H1 (cell line): Measurements from ENCODE around the gene TDP1. TPM values are rescaled to one million over a fixed set of nuclear protein-coding genes. Genes with fewer than 3 reads are reported as not detected.

Experiments
- CTCF ChIA-PET: fragments of 300-600 bp; sonication (Branson Sonifier 250); formaldehyde crosslinking; loops from one replicate; lab custom pipeline; 2021; ENCODE audit not compliant: partially characterized antibody; lab: Charles Lee
- POLR2A ChIA-PET: fragments of 300-600 bp; sonication (Branson Sonifier 250); formaldehyde crosslinking; loops from one replicate; lab custom pipeline; 2021; ENCODE audit warnings: inconsistent platforms; ENCODE audit not compliant: partially characterized antibody; lab: Charles Lee
- DNase-seq, 2 experiments: peaks; one replicate each; pipeline versions ENCODE4 v3.0.0 to v3.0.0-alpha.2; 2010 to 2022; ENCODE audit warnings: low spot score in 2 of 2, low read depth in 1 of 2, mixed read lengths in 1 of 2
- FAIRE-seq: peaks from 2 replicates; lab custom pipeline; 2011; peaks lifted over from hg19 to GRCh38; lab: Jason Lieb, UNC
- H2AFZ ChIP-seq: 2 replicates; pipeline ENCODE4 v1.8.1; 2012; ENCODE audit warnings: low read length, inconsistent platforms
- H2AK5ac ChIP-seq: 2 replicates; pipeline ENCODE4 v1.6.1; 2013; ENCODE audit warnings: low read depth, low read length
- H2BK120ac ChIP-seq: replicated peaks from 2 replicates; pipeline ENCODE3; 2013; ENCODE audit warnings: low read depth, low read length, inconsistent platforms
- H2BK12ac ChIP-seq: 2 replicates; pipeline ENCODE4 v1.6.1; 2013; ENCODE audit warnings: low read depth, low read length
- H2BK15ac ChIP-seq: 2 replicates; pipeline ENCODE4 v1.6.1; 2013; ENCODE audit warnings: low read length
- H2BK20ac ChIP-seq: 2 replicates; pipeline ENCODE4 v1.6.1; 2013; ENCODE audit warnings: low read length
- H2BK5ac ChIP-seq: 2 replicates; pipeline ENCODE4 v1.6.1; 2013; ENCODE audit warnings: low read depth, low read length
- H3K14ac ChIP-seq: 2 replicates; pipeline ENCODE4 v1.6.1; 2013; ENCODE audit warnings: inconsistent platforms; ENCODE audit not compliant: insufficient read length
- H3K18ac ChIP-seq: 2 replicates; pipeline ENCODE4 v1.6.1; 2013; ENCODE audit warnings: low read length; ENCODE audit errors: extremely low read depth
- H3K23ac ChIP-seq: 2 replicates; pipeline ENCODE4 v1.6.1; 2013; ENCODE audit warnings: inconsistent platforms; ENCODE audit not compliant: insufficient read length
- H3K23me2 ChIP-seq: 2 replicates; pipeline ENCODE4 v1.6.1; 2013; ENCODE audit warnings: low read depth, low read length
- H3K27ac ChIP-seq: 2 replicates; pipeline ENCODE4 v1.6.1; 2011; ENCODE audit warnings: low read depth, low read length, inconsistent platforms
- H3K27me3 ChIP-seq, 4 experiments: replicated peaks in 1 of 4; 1 replicate in 1 of 4; 2 replicates in 3 of 4; pipeline versions ENCODE4 v1.6.1 to v1.8.1; 2011 to 2013; ENCODE audit warnings: low read length in 3 of 4, mild to moderate bottlenecking in 3 of 4, inconsistent platforms in 2 of 4, mixed read lengths in 2 of 4, moderate library complexity in 1 of 4; ENCODE audit not compliant: control insufficient read depth in 3 of 4, insufficient read depth in 3 of 4; ENCODE audit errors: extremely low read depth in 1 of 4
- H3K36me3 ChIP-seq, 4 experiments: 2 replicates each; pipeline versions ENCODE4 v1.6.1 to v1.8.1; 2011 to 2013; ENCODE audit warnings: mild to moderate bottlenecking in 4 of 4, low read length in 3 of 4, moderate library complexity in 2 of 4, control low read depth in 1 of 4, inconsistent platforms in 1 of 4; ENCODE audit not compliant: insufficient read depth in 4 of 4, control insufficient read depth in 2 of 4
- H3K4ac ChIP-seq: replicated peaks from 2 replicates; pipeline ENCODE3; 2013; ENCODE audit warnings: low read length, low read depth, mixed read lengths, inconsistent platforms; ENCODE audit not compliant: insufficient read length
- H3K4me1 ChIP-seq, 4 experiments: replicated peaks in 1 of 4; 1 replicate in 1 of 4; 2 replicates in 3 of 4; pipeline versions ENCODE4 v1.6.1 to v1.8.1; 2011 to 2013; ENCODE audit warnings: low read length in 3 of 4, inconsistent platforms in 2 of 4, mixed read lengths in 1 of 4; ENCODE audit not compliant: insufficient read depth in 4 of 4, control insufficient read depth in 3 of 4
- H3K4me2 ChIP-seq, 2 experiments: 2 replicates each; pipeline versions ENCODE4 v1.6.1 to v1.8.1; 2011 to 2013; ENCODE audit warnings: low read depth in 2 of 2, low read length in 2 of 2, control low read depth in 1 of 2, inconsistent platforms in 1 of 2, mild to moderate bottlenecking in 1 of 2; ENCODE audit not compliant: insufficient read depth in 1 of 2
- H3K4me3 ChIP-seq, 4 experiments: fragments of 200-600, 300-600 bp in 1 of 4; sonication (generic), shearing (Covaris generic), sonication (Bioruptor Twin) in 1 of 4; 2 replicates each; pipeline versions ENCODE4 v1.5.1 to v1.8.1; 2011 to 2016; ENCODE audit warnings: low read length in 4 of 4, low read depth in 3 of 4, control low read depth in 2 of 4, inconsistent platforms in 2 of 4, mild to moderate bottlenecking in 2 of 4, mixed read lengths in 1 of 4, moderate library complexity in 1 of 4; ENCODE audit not compliant: insufficient read depth in 2 of 4; ENCODE audit errors: extremely low read depth in 1 of 4
- H3K56ac ChIP-seq: replicated peaks from 2 replicates; pipeline ENCODE3; 2013; ENCODE audit warnings: low read depth, mild to moderate bottlenecking, mixed read lengths, low read length, inconsistent platforms; ENCODE audit not compliant: insufficient read length
- H3K79me1 ChIP-seq: 2 replicates; pipeline ENCODE4 v1.6.1; 2013; ENCODE audit warnings: low read depth, low read length, control low read depth
- H3K79me2 ChIP-seq, 2 experiments: 2 replicates each; pipeline versions ENCODE4 v1.6.1 to v1.8.1; 2012 to 2013; ENCODE audit warnings: low read length in 2 of 2, mild to moderate bottlenecking in 2 of 2, inconsistent platforms in 1 of 2; ENCODE audit not compliant: insufficient read depth in 2 of 2, control insufficient read depth in 1 of 2
- H3K9ac ChIP-seq, 4 experiments: replicated peaks in 1 of 4; 1 replicate in 1 of 4; 2 replicates in 3 of 4; pipeline versions ENCODE4 v1.6.1 to v1.8.1; 2011 to 2013; ENCODE audit warnings: low read depth in 3 of 4, low read length in 3 of 4, control low read depth in 2 of 4, mild to moderate bottlenecking in 2 of 4, moderate library complexity in 2 of 4, inconsistent platforms in 1 of 4; ENCODE audit errors: extremely low read depth in 1 of 4
- H3K9me3 ChIP-seq, 2 experiments: 2 replicates each; pipeline versions ENCODE4 v1.6.1 to v1.8.1; 2012 to 2013; ENCODE audit warnings: mild to moderate bottlenecking in 2 of 2, moderate library complexity in 2 of 2, control low read depth in 1 of 2, inconsistent platforms in 1 of 2, low read depth in 1 of 2, low read length in 1 of 2, mixed read lengths in 1 of 2; ENCODE audit not compliant: insufficient read depth in 2 of 2
- H4K20me1 ChIP-seq, 2 experiments: replicated peaks in 1 of 2; 2 replicates each; pipeline versions ENCODE3 to v1.8.1; 2011 to 2013; ENCODE audit warnings: inconsistent platforms in 2 of 2, low read length in 2 of 2, mild to moderate bottlenecking in 1 of 2; ENCODE audit not compliant: insufficient read depth in 2 of 2, control insufficient read depth in 1 of 2
- H4K5ac ChIP-seq: 2 replicates; pipeline ENCODE4 v1.6.1; 2013; ENCODE audit warnings: low read length, low read depth, mixed read lengths, inconsistent platforms; ENCODE audit not compliant: insufficient read length
- H4K8ac ChIP-seq: 2 replicates; pipeline ENCODE4 v1.8.0; 2013; ENCODE audit warnings: mild to moderate bottlenecking, moderate library complexity, low read length, inconsistent platforms; ENCODE audit not compliant: insufficient read depth; ENCODE audit errors: extremely low read depth
- H4K91ac ChIP-seq: replicated peaks from 2 replicates; pipeline ENCODE3; 2013; ENCODE audit warnings: low read length, mixed read lengths, inconsistent platforms; ENCODE audit not compliant: insufficient read length
- CBX5 ChIP-seq: fragments of 300-800, 300-1000 bp; sonication (generic); IDR thresholded peaks from 2 replicates; pipeline ENCODE4 v1.7.1; 2016; ENCODE audit warnings: antibody characterized with exemption, low read length, low read depth
- CBX8 ChIP-seq: fragments of 300-800, 300-1000 bp; sonication (generic); IDR thresholded peaks from 2 replicates; pipeline ENCODE4 v1.7.1; 2016; ENCODE audit warnings: low read depth, low read length, borderline replicate concordance
- CHD1 ChIP-seq: IDR thresholded peaks from 2 replicates; pipeline ENCODE4 v1.6.1; 2012; ENCODE audit warnings: low read depth, low read length, improper control_type of control experiment
- CREB1 ChIP-seq: IDR thresholded peaks from 2 replicates; pipeline ENCODE4 v1.6.1; 2012; ENCODE audit warnings: inconsistent platforms
- CTBP2 ChIP-seq: IDR thresholded peaks from 2 replicates; pipeline ENCODE4 v1.7.0; 2011; ENCODE audit warnings: borderline replicate concordance, mild to moderate bottlenecking, moderate library complexity, mixed read lengths, low read length; ENCODE audit not compliant: insufficient read depth, insufficient read length
- JUN ChIP-seq: IDR thresholded peaks from 2 replicates; pipeline ENCODE4 v1.6.1; 2011; ENCODE audit warnings: low read depth, mild to moderate bottlenecking, improper control_type of control experiment, low read length
- SP1 ChIP-seq: IDR thresholded peaks from 2 replicates; pipeline ENCODE4 v1.6.1; 2011; ENCODE audit warnings: low read depth, low read length
- SRF ChIP-seq: IDR thresholded peaks from 2 replicates; pipeline ENCODE4 v1.6.1; 2011; ENCODE audit warnings: mild to moderate bottlenecking, low read depth, low read length, moderate library complexity
- WGBS, 2 experiments: shearing (Covaris generic) in 1 of 2; methylation state at CpG; one replicate each; pipeline versions ENCODE4 v1.1.6 to v1.1.7; 2013 to 2015; ENCODE audit warnings: low lambda C conversion rate in 2 of 2, mixed read lengths in 2 of 2, inconsistent platforms in 1 of 2, low coverage in 1 of 2, missing lambda C conversion rate in 1 of 2; ENCODE audit not compliant: insufficient replicate concordance in 2 of 2, insufficient coverage in 1 of 2, insufficient read length in 1 of 2; ENCODE audit errors: extremely low coverage in 1 of 2, missing lambda C conversion rate in 1 of 2; 5-methylcytosine and 5-hydroxymethylcytosine counted together
- polyA plus RNA-seq, 7 experiments: library from polyadenylated mRNA; depleted of rRNA in 3 of 7; stranded (reverse) in 5 of 7; unstranded in 2 of 7; fragments of >200 nt in 5 of 7; fragments of 200-250 nt in 2 of 7; gene quantifications; 1 replicate in 5 of 7; 2 replicates in 1 of 7; 4 replicates in 1 of 7; pipeline versions ENCODE4 v1.2.1 to v1.2.3, GENCODE V29; 2011 to 2013; ENCODE audit warnings: missing spikeins in 2 of 7, mixed read lengths in 2 of 7
- total RNA-seq: library from RNA; stranded (reverse); fragmentation: NEBNext Ultra II Directional; extraction: Animal tissue kit (Norgen Biotek cat#: 25700); gene quantifications from 2 replicates; pipeline ENCODE4 v1.2.1, GENCODE V29; 2021

Gene TDP1
- total and polyA plus RNA-seq, 2 of the 8 experiments (the other 6 are each of a cell fraction or from before 2014, with no cell fraction given), result 32.2 to 69.9 TPM

DNA sequence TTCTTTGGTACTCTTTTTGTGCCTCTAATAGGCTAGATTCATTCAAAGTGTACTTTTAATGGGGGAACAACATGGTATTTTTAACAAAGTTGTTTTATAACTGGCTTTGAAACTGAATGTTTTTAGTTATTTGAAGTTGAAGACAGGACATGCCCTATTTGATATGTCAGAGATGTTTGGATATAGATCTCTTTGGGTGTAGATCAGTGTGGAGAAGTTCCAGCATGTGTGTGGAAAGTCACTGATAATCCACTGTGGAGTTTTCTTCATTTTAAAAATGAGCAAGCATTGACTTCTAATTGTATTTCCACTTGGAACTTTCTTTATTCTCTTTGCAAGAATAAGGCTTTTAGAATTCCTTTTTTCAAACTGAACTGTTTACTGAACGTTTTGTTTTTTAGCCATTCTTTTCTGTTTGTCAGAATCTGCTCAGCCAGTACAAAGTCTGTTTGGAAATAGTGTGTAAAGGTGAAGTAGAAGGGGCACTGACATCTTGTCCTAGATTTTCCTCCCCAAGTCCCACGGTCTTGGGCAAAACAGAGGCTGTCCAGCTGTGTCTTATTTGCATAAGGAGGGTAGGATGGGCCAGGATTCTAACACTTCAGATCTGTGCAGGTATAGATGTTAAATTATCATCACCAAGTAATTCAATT, 35.0 kb downstream of the TDP1 start:
- no peak overlapping the region for H4K5ac ChIP-seq
- no peak overlapping the region for H2BK12ac ChIP-seq
- H3K56ac ChIP-seq, result no peak overlapping the region
- H3K4me2 ChIP-seq, result no peak overlapping the region
- FAIRE-seq (no peak), DNase-seq (no peak)
- H4K8ac ChIP-seq, result no peak overlapping the region
- H2BK5ac ChIP-seq, result no peak overlapping the region
- H2BK120ac ChIP-seq, result no peak overlapping the region
- 85% methylated on average over 2 of the region's 2 CpGs; no CpG with 5 or more reads in 1 of the 2 experiments for WGBS, 2 experiments
- no peak overlapping the region for H2BK15ac ChIP-seq
- ChIA-PET CTCF (interaction anchor here (0.9 to 1.4 kb wide), 2 partner anchors 9 to 17 kb away, joined by 5 to 6 read pairs; no protein-coding TSS in a partner anchor), POLR2A (no interaction called here)
- H3K23ac ChIP-seq, result no peak overlapping the region
- no peaks in the 10 kb centered on the region for H3K79me2 ChIP-seq
- no peaks in the 10 kb centered on the region for H3K9me3 ChIP-seq
- H3K18ac ChIP-seq, result no peak overlapping the region
- no peak overlapping the region for H4K91ac ChIP-seq
- TF ChIP-seq JUN (no peak), CHD1 (no peak), CREB1 (no peak), CBX8 (no peak), SRF (no peak), SP1 (no peak), CBX5 (no peak), CTBP2 (no peak)
- H3K27ac ChIP-seq, result no peak overlapping the region
- no peak overlapping the region for H2AFZ ChIP-seq
- H2AK5ac ChIP-seq, result no peak overlapping the region
- peaks cover 0 to 3% (median 1%) of the 10 kb centered on the region in 4 experiments; a peak in 4 of 7 replicates for H3K4me1 ChIP-seq
- H2BK20ac ChIP-seq, result no peak overlapping the region
- no peak overlapping the region for H3K9ac ChIP-seq
- H4K20me1 ChIP-seq, result peaks cover 0 to 2% of the 10 kb centered on the region in 2 experiments
- H3K4ac ChIP-seq, result no peak overlapping the region
- H3K14ac ChIP-seq, result no peak overlapping the region
- no peak overlapping the region for H3K4me3 ChIP-seq
- no peaks in the 10 kb centered on the region for H3K79me1 ChIP-seq
- no peaks in the 10 kb centered on the region for H3K27me3 ChIP-seq
- peaks cover 0 to 53% (median 16%) of the 10 kb centered on the region in 4 experiments; a peak in 5 of 8 replicates for H3K36me3 ChIP-seq
- no peaks in the 10 kb centered on the region for H3K23me2 ChIP-seq
